H9 (cell line): ENCODE results near the gene SUSD2. TPM values are rescaled to one million over a fixed set of nuclear protein-coding genes. Genes with fewer than 3 reads are reported as not detected.

Source experiments
- DNase-seq: peaks from one replicate; pipeline ENCODE4 v3.0.0-alpha.2; 2017
- H2AFZ ChIP-seq: one replicate; pipeline ENCODE4 v1.6.1; 2013; ENCODE audit warnings: mild to moderate bottlenecking, low read length, control low read depth, moderate library complexity
- H2AK5ac ChIP-seq: 2 replicates; pipeline ENCODE4 v1.6.1; 2013; ENCODE audit warnings: low read length, control low read depth, mixed read lengths; ENCODE audit not compliant: insufficient read length
- H2BK120ac ChIP-seq: one replicate; pipeline ENCODE4 v1.6.1; 2013; ENCODE audit warnings: low read depth, mild to moderate bottlenecking, low read length, control low read depth, inconsistent platforms; ENCODE audit not compliant: poor library complexity, severe bottlenecking
- H2BK12ac ChIP-seq: 2 replicates; pipeline ENCODE4 v1.6.1; 2013; ENCODE audit warnings: low read length, control low read depth, mixed read lengths, low read depth; ENCODE audit not compliant: insufficient read length
- H2BK15ac ChIP-seq: 2 replicates; pipeline ENCODE4 v1.6.1; 2013; ENCODE audit warnings: low read depth, low read length, control low read depth
- H2BK20ac ChIP-seq: one replicate; pipeline ENCODE4 v1.6.1; 2013; ENCODE audit warnings: low read depth, mild to moderate bottlenecking, low read length, control low read depth, inconsistent platforms; ENCODE audit not compliant: poor library complexity, severe bottlenecking
- H2BK5ac ChIP-seq: 2 replicates; pipeline ENCODE4 v1.6.1; 2013; ENCODE audit warnings: low read length, control low read depth, mixed read lengths; ENCODE audit not compliant: insufficient read length
- H3K14ac ChIP-seq: 2 replicates; pipeline ENCODE4 v1.6.1; 2013; ENCODE audit warnings: low read length, control low read depth; ENCODE audit not compliant: insufficient read depth
- H3K18ac ChIP-seq: 2 replicates; pipeline ENCODE4 v1.6.1; 2013; ENCODE audit warnings: low read depth, mild to moderate bottlenecking, mixed read lengths, low read length, control low read depth; ENCODE audit not compliant: insufficient read length
- H3K23ac ChIP-seq: 2 replicates; pipeline ENCODE4 v1.6.1; 2013; ENCODE audit warnings: low read length, control low read depth, mixed read lengths, low read depth; ENCODE audit not compliant: insufficient read length
- H3K23me2 ChIP-seq: 2 replicates; pipeline ENCODE4 v1.6.1; 2013; ENCODE audit warnings: low read depth, mild to moderate bottlenecking, mixed read lengths, low read length, control low read depth; ENCODE audit not compliant: insufficient read length, poor library complexity, severe bottlenecking
- H3K27ac ChIP-seq: 2 replicates; pipeline ENCODE4 v1.5.1; 2013; ENCODE audit warnings: low read length, control low read depth, mixed read lengths, low read depth; ENCODE audit not compliant: insufficient read length
- H3K27me3 ChIP-seq: 2 replicates; pipeline ENCODE4 v1.6.1; 2013; ENCODE audit warnings: low read length, control low read depth, inconsistent platforms; ENCODE audit not compliant: insufficient read depth
- H3K4ac ChIP-seq: 2 replicates; pipeline ENCODE4 v1.6.1; 2013; ENCODE audit warnings: low read depth, mild to moderate bottlenecking, control low read depth, inconsistent platforms, low read length, moderate library complexity
- H3K4me1 ChIP-seq: 2 replicates; pipeline ENCODE4 v1.6.1; 2013; ENCODE audit warnings: low read length, control low read depth, inconsistent platforms; ENCODE audit not compliant: insufficient read depth
- H3K4me2 ChIP-seq: 2 replicates; pipeline ENCODE4 v1.6.1; 2013; ENCODE audit warnings: low read length, control low read depth, mixed read lengths; ENCODE audit not compliant: insufficient read length, insufficient read depth
- H3K56ac ChIP-seq: 2 replicates; pipeline ENCODE4 v1.6.1; 2013; ENCODE audit warnings: low read depth, mild to moderate bottlenecking, mixed read lengths, low read length, control low read depth; ENCODE audit not compliant: insufficient read length
- H3K79me1 ChIP-seq: 2 replicates; pipeline ENCODE4 v1.6.1; 2013; ENCODE audit warnings: low read depth, mild to moderate bottlenecking, moderate library complexity, low read length, control low read depth, inconsistent platforms; ENCODE audit not compliant: insufficient read depth, poor library complexity, severe bottlenecking
- H3K79me2 ChIP-seq: 2 replicates; pipeline ENCODE4 v1.6.1; 2013; ENCODE audit warnings: low read length, control low read depth, inconsistent platforms; ENCODE audit not compliant: insufficient read depth
- H3K9ac ChIP-seq: 2 replicates; pipeline ENCODE4 v1.6.1; 2013; ENCODE audit warnings: low read length, control low read depth, mixed read lengths; ENCODE audit not compliant: insufficient read length; ENCODE audit errors: extremely low read depth
- H3K9me3 ChIP-seq: one replicate; pipeline ENCODE4 v1.6.1; 2013; ENCODE audit warnings: low read depth, low read length, inconsistent platforms; ENCODE audit not compliant: control insufficient read depth
- H3T11ph ChIP-seq: one replicate; pipeline ENCODE4 v1.6.1; 2013; ENCODE audit warnings: mild to moderate bottlenecking, low read length, control low read depth, inconsistent platforms
- H4K20me1 ChIP-seq: one replicate; pipeline ENCODE4 v1.6.1; 2013; ENCODE audit not compliant: control insufficient read depth, insufficient read length, insufficient read depth
- H4K5ac ChIP-seq: 2 replicates; pipeline ENCODE4 v1.6.1; 2013; ENCODE audit warnings: low read depth, mild to moderate bottlenecking, mixed read lengths, low read length, control low read depth; ENCODE audit not compliant: insufficient read length
- H4K8ac ChIP-seq: replicated peaks from 2 replicates; pipeline ENCODE4 v1.6.1; 2013; ENCODE audit warnings: low read length, control low read depth, mixed read lengths, low read depth; ENCODE audit not compliant: insufficient read length
- H4K91ac ChIP-seq: 2 replicates; pipeline ENCODE4 v1.6.1; 2013; ENCODE audit warnings: low read depth, mild to moderate bottlenecking, moderate library complexity, mixed read lengths, low read length, control low read depth; ENCODE audit not compliant: insufficient read length
- H3K27ac Mint-ChIP-seq, 3 experiments: 2 replicates in 2 of 3; 3 replicates in 1 of 3; pipeline ENCODE4 v1.8.0; 2020 to 2021; ENCODE audit warnings: mixed read lengths in 3 of 3, mild to moderate bottlenecking in 1 of 3, moderate library complexity in 1 of 3
- H3K27me3 Mint-ChIP-seq: 2 replicates; pipeline ENCODE4 v1.8.0; 2021; ENCODE audit warnings: low read depth, mild to moderate bottlenecking, moderate library complexity, mixed read lengths
- H3K36me3 Mint-ChIP-seq, 3 experiments: 2 replicates in 2 of 3; 3 replicates in 1 of 3; pipeline ENCODE4 v1.8.0; 2020 to 2021; ENCODE audit warnings: low read depth in 3 of 3, mixed read lengths in 3 of 3; ENCODE audit not compliant: insufficient read depth in 1 of 3
- H3K4me1 Mint-ChIP-seq, 2 experiments: 2 replicates each; pipeline ENCODE4 v1.8.0; 2020; ENCODE audit warnings: mixed read lengths in 2 of 2
- H3K4me3 Mint-ChIP-seq, 2 experiments: 2 replicates in 1 of 2; 3 replicates in 1 of 2; pipeline ENCODE4 v1.8.0; 2020 to 2021; ENCODE audit warnings: mild to moderate bottlenecking in 2 of 2, mixed read lengths in 2 of 2, moderate library complexity in 1 of 2
- H3K9me3 Mint-ChIP-seq, 2 experiments: 2 replicates in 1 of 2; 3 replicates in 1 of 2; pipeline ENCODE4 v1.8.0; 2020; ENCODE audit warnings: mild to moderate bottlenecking in 2 of 2, mixed read lengths in 2 of 2, moderate library complexity in 1 of 2
- CTCF ChIP-seq: fragments of 200-600 bp; sonication (generic); conservative IDR thresholded peaks from 3 replicates; pipeline ENCODE4 v1.8.0; 2021; ENCODE audit warnings: antibody characterized with exemption, mild to moderate bottlenecking
- WGBS: extraction: QIAGEN DNeasy Blood & Tissue Kit; methylation state at CpG from one replicate; pipeline ENCODE4 v1.1.7; 2013; ENCODE audit warnings: missing lambda C conversion rate, low lambda C conversion rate, mixed read lengths; ENCODE audit not compliant: insufficient read length; ENCODE audit errors: extremely low coverage; 5-methylcytosine and 5-hydroxymethylcytosine counted together
- total RNA-seq: library from RNA; stranded (reverse); gene quantifications from 2 replicates; pipeline ENCODE4 v1.2.1, GENCODE V29; 2021

Gene SUSD2
- total RNA-seq, 1 experiment from 2014 or later = 4.2 TPM

GRCh38 chr22:24144056-24144777, 37.1 kb upstream of the SUSD2 start:
- H3K4ac ChIP-seq = no peak overlapping the region
- no peak overlapping the region for H3K4me2 ChIP-seq
- no peak overlapping the region for H2AFZ ChIP-seq
- no peak for TF ChIP-seq CTCF
- no peak overlapping the region for H4K8ac ChIP-seq
- no peaks in the 10 kb centered on the region for H3K23me2 ChIP-seq
- DNase-seq = no peak
- no peaks in the 10 kb centered on the region for H4K20me1 ChIP-seq
- H3K9me3 Mint-ChIP-seq = no peaks in the 10 kb centered on the region
- no peak overlapping the region for H4K5ac ChIP-seq
- H3K9me3 ChIP-seq = no peaks in the 10 kb centered on the region
- H2BK120ac ChIP-seq = no peak overlapping the region
- H4K91ac ChIP-seq = no peak overlapping the region
- no peak overlapping the region for H3K18ac ChIP-seq
- H3K4me1 ChIP-seq = peaks cover 14% of the 10 kb centered on the region
- no peaks in the 10 kb centered on the region for H3K27me3 Mint-ChIP-seq
- H3K14ac ChIP-seq = no peak overlapping the region
- no peak overlapping the region for H3T11ph ChIP-seq
- H3K4me1 Mint-ChIP-seq = peaks cover 22 to 28% of the 10 kb centered on the region in 2 experiments
- H2BK15ac ChIP-seq = no peak overlapping the region
- no peak overlapping the region for H3K4me3 Mint-ChIP-seq
- H3K56ac ChIP-seq = no peak overlapping the region
- no peak overlapping the region for H2BK5ac ChIP-seq
- H3K27ac ChIP-seq = no peak overlapping the region
- peaks cover 3 to 10% (median 6%) of the 10 kb centered on the region in 3 experiments; a peak in 6 of 7 replicates for H3K36me3 Mint-ChIP-seq
- peak overlapping the region in 2 of 3 experiments; percentile 36 to 46; a peak in 4 of 7 replicates for H3K27ac Mint-ChIP-seq
- H3K9ac ChIP-seq = no peak overlapping the region
- H3K79me1 ChIP-seq = no peaks in the 10 kb centered on the region
- WGBS = no CpG with 5 or more reads among the region's 1 CpG
- no peak overlapping the region for H2BK12ac ChIP-seq
- H3K79me2 ChIP-seq = no peaks in the 10 kb centered on the region
- H2AK5ac ChIP-seq = no peak overlapping the region
- no peak overlapping the region for H2BK20ac ChIP-seq
- no peaks in the 10 kb centered on the region for H3K27me3 ChIP-seq
- no peak overlapping the region for H3K23ac ChIP-seq
